ENCODE data around the gene TRAPPC10. TPM values are rescaled to one million over a fixed set of nuclear protein-coding genes. Genes with fewer than 3 reads are reported as not detected.

The TRAPPC10 gene
- total RNA-seq, 2 experiments from 2014 or later, result 61.7 to 76.9 TPM

GRCh38 chr21:44071359-44072104, 59.4 kb downstream of the TRAPPC10 start:
- no peak overlapping the region for H3K27ac Mint-ChIP-seq
- peaks cover 54% of the 10 kb centered on the region for H3K36me3 Mint-ChIP-seq (ENCODE audit: low read depth)
- CTCF ChIA-PET, result interaction anchor here (0.9 to 1.6 kb wide), 2 partner anchors 14 to 17 kb away, joined by 4 read pairs; no protein-coding TSS in a partner anchor

GRCh38 chr21:44072111-44072510, 60.0 kb downstream of the TRAPPC10 start:
- DNase-seq, result no peak
- ChIA-PET CTCF (interaction anchor here (0.8 to 0.9 kb wide), 2 partner anchors 12 to 17 kb away, joined by 3 to 4 read pairs; no protein-coding TSS in a partner anchor), POLR2A (no interaction called here)
- peaks cover 55% of the 10 kb centered on the region for H3K36me3 Mint-ChIP-seq (ENCODE audit: low read depth)
- H3K9me3 Mint-ChIP-seq, result no peaks in the 10 kb centered on the region
- no peak overlapping the region for H3K27ac Mint-ChIP-seq
- no peak overlapping the region for H3K4me3 Mint-ChIP-seq
- no peaks in the 10 kb centered on the region for H3K27me3 Mint-ChIP-seq
- H3K4me1 Mint-ChIP-seq, result peaks cover 22% of the 10 kb centered on the region

More at GRCh38 chr21:44071359-44072104, 59.4 kb downstream of the TRAPPC10 start:
- no peak for DNase-seq
- no peaks in the 10 kb centered on the region for H3K9me3 Mint-ChIP-seq
- POLR2A ChIA-PET, result no interaction called here
- H3K27me3 Mint-ChIP-seq, result no peaks in the 10 kb centered on the region
- H3K4me3 Mint-ChIP-seq, result no peak overlapping the region
- H3K4me1 Mint-ChIP-seq, result peaks cover 23% of the 10 kb centered on the region

DNA sequence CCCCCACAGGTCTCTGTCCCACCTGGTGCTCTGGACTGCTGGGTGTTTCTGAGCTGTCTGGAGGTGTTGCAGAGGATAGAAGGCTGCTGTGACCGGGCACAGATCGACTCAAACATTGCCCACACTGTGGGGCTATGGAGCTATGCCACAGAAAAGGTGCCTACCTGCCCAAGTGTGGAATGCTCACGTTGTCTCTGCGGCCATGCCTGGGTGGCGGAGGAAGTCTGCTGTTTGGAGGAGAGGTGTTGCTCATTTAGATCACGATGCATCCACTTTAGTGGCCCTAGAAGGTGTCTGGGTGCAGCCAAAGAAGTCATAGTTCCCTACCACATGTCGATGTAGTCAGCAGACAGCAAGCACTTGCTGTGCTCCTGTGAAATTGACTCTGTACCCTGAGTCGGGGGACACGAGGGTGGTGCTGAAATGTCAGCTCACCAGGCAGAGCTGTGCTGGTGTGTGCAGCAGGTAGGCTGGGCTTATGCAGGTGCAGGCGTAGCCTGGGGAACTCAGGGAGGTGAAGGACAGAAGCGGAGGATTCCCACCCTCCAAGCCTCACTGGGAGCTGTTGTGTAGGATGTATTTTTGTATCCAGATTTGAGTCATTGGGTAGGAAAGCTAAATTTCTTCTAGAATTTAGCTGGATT, 62.3 kb downstream of the TRAPPC10 start:
- Mint-ChIP-seq H3K36me3 (ENCODE audit: low read depth) (peaks cover 57% of the 10 kb centered on the region), H3K9me3 (no peaks in the 10 kb centered on the region), H3K4me1 (peaks cover 32% of the 10 kb centered on the region), H3K27ac (peak overlapping the region; percentile 9), H3K27me3 (no peaks in the 10 kb centered on the region), H3K4me3 (no peak overlapping the region)
- ChIA-PET POLR2A (no interaction called here), CTCF (interaction anchor here (0.6 to 2.3 kb wide), 5 partner anchors 7 to 292 kb away, joined by 3 to 17 read pairs (median 3); no protein-coding TSS in a partner anchor)
- DNase-seq, result no peak

DNA sequence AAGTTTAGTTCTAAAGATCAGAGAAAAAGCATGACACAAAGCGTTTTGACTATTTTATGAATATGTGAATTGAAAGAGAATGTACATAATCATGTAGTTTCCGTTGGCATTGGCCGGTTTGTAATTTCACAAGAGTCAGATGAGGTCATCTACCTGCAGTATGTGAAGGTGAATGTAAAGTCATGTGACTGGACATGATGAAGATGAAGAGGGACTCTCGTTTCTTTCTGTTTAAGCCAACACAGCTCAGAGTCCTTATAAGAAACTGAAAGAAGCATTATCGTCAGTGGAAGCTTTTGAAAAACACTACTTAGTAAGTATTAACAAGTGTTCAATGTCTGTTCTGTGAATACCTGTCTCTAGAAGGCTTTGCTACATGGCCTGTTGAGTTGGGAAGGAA, 64.2 kb downstream of the TRAPPC10 start:
- Mint-ChIP-seq H3K4me1 (peaks cover 45% of the 10 kb centered on the region), H3K27ac (no peak overlapping the region)
- CTCF ChIA-PET, result interaction anchor here (0.7 to 2.3 kb wide), 3 partner anchors 8 to 9 kb away, joined by 3 to 17 read pairs (median 3); no protein-coding TSS in a partner anchor

DNA sequence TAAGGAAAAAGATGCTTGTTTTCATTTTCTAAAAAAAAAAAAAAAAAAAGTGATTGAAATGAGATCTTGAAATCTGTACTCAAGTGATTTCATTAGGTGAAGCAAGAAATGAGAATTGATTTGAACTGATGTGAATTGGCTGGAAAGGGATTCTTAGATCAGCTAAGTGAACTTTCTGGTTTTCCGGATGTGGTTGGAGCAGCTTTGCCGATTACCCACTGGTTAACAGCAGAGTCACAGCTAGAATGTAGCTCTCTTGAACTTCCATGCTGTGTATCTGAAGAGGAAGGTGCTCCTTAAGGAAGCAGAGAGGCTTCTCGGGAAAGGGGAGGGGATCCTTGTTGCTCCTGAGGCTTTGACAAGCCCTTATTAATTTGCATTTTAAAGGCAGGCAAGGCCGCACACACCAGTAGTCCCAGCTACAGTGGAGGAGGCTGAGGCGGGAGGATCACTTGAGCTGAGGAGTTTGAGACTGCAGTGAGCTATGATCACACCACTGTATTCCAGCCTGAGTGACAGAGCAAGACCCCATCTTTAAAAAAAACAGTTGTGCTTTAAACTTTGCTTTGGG, 66.4 kb downstream of the TRAPPC10 start:
- Mint-ChIP-seq H3K27ac (peak overlapping the region; percentile 87), H3K9me3 (no peaks in the 10 kb centered on the region), H3K36me3 (ENCODE audit: low read depth) (peaks cover 75% of the 10 kb centered on the region), H3K4me1 (peaks cover 65% of the 10 kb centered on the region), H3K27me3 (no peaks in the 10 kb centered on the region), H3K4me3 (peak overlapping the region; percentile 2)
- DNase-seq, result no peak
- ChIA-PET POLR2A (interaction anchor here (0.6 kb wide), 1 partner anchor 29 kb away, joined by 4 read pairs; no protein-coding TSS in a partner anchor), CTCF (interaction anchor here (0.6 to 2.0 kb wide), 5 partner anchors 10 to 296 kb away, joined by 3 to 6 read pairs (median 3); no protein-coding TSS in a partner anchor)

More for the DNA sequence above, 64.2 kb downstream of the TRAPPC10 start:
- peaks cover 66% of the 10 kb centered on the region for H3K36me3 Mint-ChIP-seq (ENCODE audit: low read depth)
- H3K4me3 Mint-ChIP-seq, result no peak overlapping the region
- POLR2A ChIA-PET, result no interaction called here
- no peak for DNase-seq
- no peaks in the 10 kb centered on the region for H3K9me3 Mint-ChIP-seq
- no peaks in the 10 kb centered on the region for H3K27me3 Mint-ChIP-seq

DNA sequence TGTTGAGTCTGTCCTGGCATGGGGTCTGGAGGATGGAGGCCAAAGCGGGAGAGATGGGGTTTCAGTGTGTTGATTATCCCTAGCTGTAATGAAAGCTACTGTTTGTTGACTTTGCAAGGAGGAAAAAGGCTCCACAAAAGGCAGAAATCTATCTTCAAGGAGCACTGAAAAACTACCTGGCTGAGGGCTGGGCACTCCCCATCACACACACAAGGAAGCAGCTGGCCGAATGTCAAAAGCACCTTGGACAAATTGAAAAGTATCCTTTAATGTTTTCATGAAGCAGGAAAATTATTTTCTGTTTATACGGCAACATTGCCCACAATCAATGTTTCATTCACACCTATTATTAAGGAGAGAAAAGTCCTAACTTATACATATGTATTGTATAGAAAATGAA, 67.3 kb downstream of the TRAPPC10 start:
- DNase-seq, result no peak
- H3K27me3 Mint-ChIP-seq, result no peaks in the 10 kb centered on the region
- H3K4me1 Mint-ChIP-seq, result peaks cover 72% of the 10 kb centered on the region
- peak overlapping the region; percentile 80 for H3K27ac Mint-ChIP-seq
- H3K36me3 Mint-ChIP-seq (ENCODE audit: low read depth), result peaks cover 76% of the 10 kb centered on the region
- H3K9me3 Mint-ChIP-seq, result no peaks in the 10 kb centered on the region
- POLR2A ChIA-PET, result no interaction called here
- CTCF ChIA-PET, result interaction anchor here (0.8 to 2.0 kb wide), 2 partner anchors 9 to 16 kb away, joined by 3 to 6 read pairs; no protein-coding TSS in a partner anchor
- H3K4me3 Mint-ChIP-seq, result no peak overlapping the region

DNA sequence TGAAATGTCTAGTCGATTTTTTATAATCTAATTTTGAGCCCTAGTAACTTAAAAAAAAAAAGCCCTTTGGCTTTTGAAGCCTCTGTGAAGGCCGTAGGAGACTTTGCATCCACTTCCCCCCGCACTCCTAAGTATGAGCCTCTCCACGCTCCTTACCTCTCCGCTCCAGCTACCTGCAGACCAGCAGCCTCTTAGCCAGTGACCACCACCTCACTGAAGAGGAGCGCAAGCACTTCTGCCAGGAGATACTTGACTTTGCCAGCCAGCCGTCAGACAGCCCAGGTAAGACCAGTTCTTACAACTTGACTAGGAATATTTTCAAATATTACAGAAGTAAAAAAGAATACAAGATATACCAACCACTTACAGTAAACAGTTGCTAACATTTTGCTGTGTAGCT, 67.7 kb downstream of the TRAPPC10 start:
- Mint-ChIP-seq H3K27me3 (no peaks in the 10 kb centered on the region), H3K4me1 (peaks cover 76% of the 10 kb centered on the region), H3K36me3 (ENCODE audit: low read depth) (peaks cover 77% of the 10 kb centered on the region), H3K27ac (peak overlapping the region; percentile 71), H3K9me3 (no peaks in the 10 kb centered on the region), H3K4me3 (no peak overlapping the region)
- DNase-seq, result no peak
- ChIA-PET CTCF (interaction anchor here (0.8 to 2.0 kb wide), 2 partner anchors 8 to 16 kb away, joined by 3 to 6 read pairs; no protein-coding TSS in a partner anchor), POLR2A (no interaction called here)

DNA sequence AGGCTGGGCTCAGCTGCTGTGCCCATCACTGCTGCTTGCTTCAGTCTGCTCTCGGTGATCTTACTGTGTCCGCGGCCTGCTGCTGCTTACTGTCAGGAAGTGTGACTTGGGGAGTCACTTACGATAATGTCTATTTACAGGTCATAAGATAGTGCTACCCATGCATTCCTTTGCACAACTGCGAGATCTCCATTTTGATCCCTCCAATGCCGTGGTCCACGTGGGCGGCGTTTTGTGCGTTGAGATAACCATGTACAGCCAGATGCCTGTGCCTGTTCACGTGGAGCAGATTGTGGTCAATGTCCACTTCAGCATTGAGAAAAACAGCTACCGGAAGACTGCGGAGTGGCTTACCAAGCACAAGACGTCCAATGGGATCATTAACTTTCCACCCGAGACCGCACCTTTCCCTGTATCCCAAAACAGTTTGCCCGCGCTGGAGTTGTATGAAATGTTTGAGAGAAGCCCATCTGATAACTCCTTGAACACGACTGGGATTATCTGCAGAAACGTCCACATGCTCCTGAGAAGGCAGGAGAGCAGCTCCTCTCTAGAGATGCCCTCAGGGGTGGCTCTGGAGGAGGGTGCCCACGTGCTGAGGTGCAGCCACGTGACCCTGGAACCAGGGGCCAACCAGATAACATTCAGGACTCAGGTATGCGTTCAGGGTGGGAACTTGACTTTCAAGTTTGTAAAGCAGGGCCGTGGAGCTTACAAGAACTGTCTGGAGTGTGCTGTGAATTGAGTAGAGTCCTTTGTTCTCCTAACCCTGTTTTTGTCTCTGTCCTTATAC, 70.7 kb downstream of the TRAPPC10 start:
- CTCF ChIA-PET, result interaction anchor here (0.7 to 4.0 kb wide), 8 partner anchors 8 to 33 kb away, joined by 3 to 17 read pairs (median 4); no protein-coding TSS in a partner anchor
- H3K4me3 Mint-ChIP-seq, result peak overlapping the region; percentile 68

DNA sequence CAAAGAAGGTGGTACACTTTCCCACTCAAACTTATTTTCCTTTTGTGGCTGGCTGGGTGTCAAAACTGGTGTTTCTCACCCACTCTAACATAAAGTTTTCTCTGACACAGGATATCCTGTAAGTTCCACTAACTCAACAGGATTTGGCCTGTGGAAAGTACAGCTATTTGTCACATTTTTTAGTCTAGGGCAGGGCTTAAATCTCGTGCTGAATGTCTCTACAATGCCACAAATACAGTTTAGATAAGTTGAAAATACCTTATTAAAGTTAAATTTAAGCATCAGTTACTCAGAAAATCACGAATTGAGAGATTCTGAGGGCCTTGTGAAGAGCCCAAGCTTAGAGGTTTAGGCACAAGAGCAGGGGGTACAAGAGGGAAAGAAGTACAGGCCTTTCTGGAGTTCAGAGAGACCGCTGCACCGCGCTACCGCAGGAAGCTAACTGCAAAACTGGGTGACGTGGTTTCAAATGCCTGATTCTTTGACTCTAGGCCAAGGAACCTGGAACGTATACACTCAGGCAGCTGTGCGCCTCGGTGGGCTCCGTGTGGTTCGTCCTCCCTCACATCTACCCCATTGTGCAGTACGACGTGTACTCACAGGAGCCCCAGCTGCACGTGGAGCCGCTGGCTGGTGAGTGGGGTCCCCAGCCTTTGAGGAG, 71.7 kb downstream of the TRAPPC10 start:
- Mint-ChIP-seq H3K27ac (peak overlapping the region; percentile 98), H3K36me3 (ENCODE audit: low read depth) (peaks cover 87% of the 10 kb centered on the region), H3K4me1 (peaks cover 92% of the 10 kb centered on the region), H3K4me3 (peak overlapping the region; percentile 68), H3K9me3 (no peaks in the 10 kb centered on the region), H3K27me3 (no peaks in the 10 kb centered on the region)
- DNase-seq, result peak; percentile 79
- CTCF ChIA-PET, result interaction anchor here (0.8 to 4.0 kb wide), 10 partner anchors 8 to 71 kb away, joined by 3 to 17 read pairs (median 4); no protein-coding TSS in a partner anchor
- POLR2A ChIA-PET, result interaction anchor here (0.9 to 1.3 kb wide), 2 partner anchors 18 to 68 kb away, joined by 3 to 4 read pairs; no protein-coding TSS in a partner anchor

More for the DNA sequence above, 70.7 kb downstream of the TRAPPC10 start:
- Mint-ChIP-seq H3K36me3 (ENCODE audit: low read depth) (peaks cover 86% of the 10 kb centered on the region), H3K9me3 (no peaks in the 10 kb centered on the region), H3K4me1 (peaks cover 91% of the 10 kb centered on the region), H3K27ac (peak overlapping the region; percentile 98), H3K27me3 (no peaks in the 10 kb centered on the region)
- DNase-seq, result no peak
- POLR2A ChIA-PET, result interaction anchor here (0.9 to 1.3 kb wide), 2 partner anchors 17 to 67 kb away, joined by 3 to 4 read pairs; no protein-coding TSS in a partner anchor

DNA sequence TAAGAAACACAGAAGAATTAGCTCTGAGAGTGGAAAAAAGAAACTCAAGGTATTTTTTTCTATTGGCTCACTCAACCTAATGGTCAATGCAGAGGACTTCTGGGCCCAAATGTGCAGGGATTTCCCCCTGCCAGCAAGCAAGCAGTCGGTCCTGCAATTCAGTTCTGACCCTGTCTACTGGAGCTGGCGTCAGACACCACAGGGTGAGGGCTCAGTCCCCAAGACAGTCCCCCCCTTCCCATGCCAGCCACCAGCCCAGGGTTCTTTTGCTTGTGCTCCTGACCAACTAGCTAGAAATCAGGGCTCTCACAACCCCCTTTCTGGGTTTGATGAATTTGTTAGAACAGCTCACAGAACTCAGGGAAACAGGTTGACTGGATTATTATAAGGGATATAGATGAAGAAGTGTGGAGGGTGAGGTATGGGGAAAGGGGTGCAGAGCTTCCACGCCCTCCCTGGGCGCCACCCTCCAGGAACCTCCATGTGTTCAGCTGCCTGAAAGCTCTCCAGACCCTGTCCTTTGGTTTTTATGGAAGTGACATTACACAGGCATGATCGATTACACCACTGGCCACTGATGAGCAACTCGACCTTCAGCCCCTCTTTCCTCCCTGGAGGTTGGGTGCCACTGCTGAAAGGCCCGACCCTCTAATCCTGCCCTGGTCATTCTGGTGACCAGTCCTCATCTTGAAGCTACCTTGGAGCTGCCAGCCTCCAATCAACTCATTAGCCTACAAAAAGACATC, 72.6 kb downstream of the TRAPPC10 start:
- CTCF ChIA-PET, result interaction anchor here (0.8 to 4.0 kb wide), 11 partner anchors 8 to 72 kb away, joined by 3 to 17 read pairs (median 4); no protein-coding TSS in a partner anchor

More for the DNA sequence above, 72.6 kb downstream of the TRAPPC10 start:
- peaks cover 89% of the 10 kb centered on the region for H3K36me3 Mint-ChIP-seq (ENCODE audit: low read depth)
- no peak for DNase-seq
- H3K4me1 Mint-ChIP-seq, result peaks cover 96% of the 10 kb centered on the region
- peak overlapping the region; percentile 98 for H3K27ac Mint-ChIP-seq
- peak overlapping the region; percentile 68 for H3K4me3 Mint-ChIP-seq
- no peaks in the 10 kb centered on the region for H3K27me3 Mint-ChIP-seq
- H3K9me3 Mint-ChIP-seq, result no peaks in the 10 kb centered on the region
- POLR2A ChIA-PET, result interaction anchor here (1.3 kb wide), 1 partner anchor 19 kb away, joined by 3 read pairs; no protein-coding TSS in a partner anchor
